HepG2 (cell line): Measurements from ENCODE around the gene ANXA2. TPM values are rescaled to one million over a fixed set of nuclear protein-coding genes. Genes with fewer than 3 reads are reported as not detected.

Experiments used
- ATAC-seq: fragments of 200-7000 bp; cut with Tn5 transposase; 3 replicates; pipeline ENCODE4 v1.9.1; 2020; ENCODE audit warnings: mild to moderate bottlenecking, moderate library complexity
- BruUV-seq: library from RNA; stranded (reverse); fragments of 400-500 nt; replicated peaks from 2 replicates; lab custom pipeline; 2021; lab: Mats Ljungman, UMichigan
- CTCF ChIA-PET: fragments of 300-600 bp; formaldehyde crosslinking; extraction: SDS; loops from one replicate; lab custom pipeline; 2021; ENCODE audit warnings: low total read pairs, inconsistent platforms, low intra/inter-chr PET ratio; lab: Yijun Ruan, JAX
- POLR2A ChIA-PET: fragments of 350-600 bp; sonication (Branson Sonifier 250); formaldehyde crosslinking; loops from one replicate; lab custom pipeline; 2020; ENCODE audit warnings: antibody characterized with exemption, inconsistent platforms; lab: Yijun Ruan, JAX
- DNase-seq: peaks from one replicate; pipeline ENCODE4 v3.0.0-alpha.2; 2015; ENCODE audit warnings: low spot score
- FAIRE-seq: peaks from 3 replicates; lab custom pipeline; 2011; peaks lifted over from hg19 to GRCh38; lab: Jason Lieb, UNC
- H2AFZ ChIP-seq: one replicate; pipeline ENCODE4 v1.6.1; 2011; ENCODE audit warnings: low read length, inconsistent platforms
- H3K27ac ChIP-seq: fragments of 300-600 bp; 3 replicates; pipeline ENCODE4 v1.8.0; 2011; ENCODE audit warnings: mixed run types, mild to moderate bottlenecking, mixed read lengths, low read length, inconsistent platforms; ENCODE audit not compliant: insufficient read depth; ENCODE audit errors: extremely low read length
- H3K27me3 ChIP-seq, 2 experiments: fragments of 200-600 bp in 1 of 2; 2 replicates in 1 of 2; 3 replicates in 1 of 2; pipeline versions ENCODE4 v1.6.0 to v1.8.0; 2011; ENCODE audit warnings: low read length in 2 of 2, mild to moderate bottlenecking in 2 of 2, moderate library complexity in 2 of 2, inconsistent platforms in 1 of 2; ENCODE audit not compliant: insufficient read depth in 2 of 2, control insufficient read depth in 1 of 2
- H3K36me3 ChIP-seq, 2 experiments: fragments of 200-600 bp in 1 of 2; replicated peaks in 1 of 2; 2 replicates in 1 of 2; 3 replicates in 1 of 2; pipeline versions ENCODE4 v1.5.1 to v1.8.0; 2011; ENCODE audit warnings: low read length in 2 of 2, inconsistent platforms in 1 of 2; ENCODE audit not compliant: insufficient read depth in 2 of 2, control insufficient read depth in 1 of 2
- H3K4me1 ChIP-seq: 2 replicates; pipeline ENCODE4 v1.5.1; 2012; ENCODE audit warnings: low read length, inconsistent platforms; ENCODE audit not compliant: insufficient read depth
- H3K4me2 ChIP-seq: 2 replicates; pipeline ENCODE4 v1.6.0; 2011; ENCODE audit warnings: low read depth, low read length, inconsistent platforms
- H3K4me3 ChIP-seq, 3 experiments: fragments of 200-600 bp in 1 of 3; sonication (generic), shearing (Covaris generic) in 1 of 3; replicated peaks in 1 of 3; 2 replicates each; pipeline ENCODE4 v1.5.1; 2011 to 2016; ENCODE audit warnings: low read length in 3 of 3, inconsistent platforms in 2 of 3, low read depth in 2 of 3, mild to moderate bottlenecking in 2 of 3, control low read depth in 1 of 3, mixed read lengths in 1 of 3; ENCODE audit not compliant: insufficient read depth in 1 of 3
- H3K79me2 ChIP-seq: one replicate; pipeline ENCODE4 v1.6.1; 2011; ENCODE audit warnings: low read length, inconsistent platforms; ENCODE audit not compliant: insufficient read depth
- H3K9ac ChIP-seq: 2 replicates; pipeline ENCODE4 v1.6.0; 2011; ENCODE audit warnings: mild to moderate bottlenecking, low read depth, low read length, inconsistent platforms; ENCODE audit not compliant: insufficient read depth
- H3K9me3 ChIP-seq: 2 replicates; pipeline ENCODE4 v1.5.1; 2012; ENCODE audit warnings: mild to moderate bottlenecking, low read length
- H4K20me1 ChIP-seq: 2 replicates; pipeline ENCODE4 v1.6.0; 2011; ENCODE audit warnings: inconsistent platforms, mild to moderate bottlenecking, low read length, moderate library complexity; ENCODE audit not compliant: insufficient read depth
- ELF1 ChIP-seq: sonication (generic); formaldehyde crosslinking; IDR thresholded peaks from 2 replicates; pipeline ENCODE4 v1.4.0; 2020; ENCODE audit warnings: missing genetic modification reagents
- GLI4 ChIP-seq: sonication (generic); formaldehyde crosslinking; IDR thresholded peaks from 2 replicates; pipeline ENCODE4 v1.5.1; 2020; ENCODE audit warnings: missing genetic modification reagents, mild to moderate bottlenecking, moderate library complexity, borderline replicate concordance
- HNF4G ChIP-seq, 2 experiments: sonication (generic) in 1 of 2; formaldehyde crosslinking in 1 of 2; IDR thresholded peaks; 2 replicates each; pipeline versions ENCODE4 v1.4.0 to v1.6.1; 2011 to 2020; ENCODE audit warnings: borderline replicate concordance in 2 of 2, low read depth in 2 of 2, mild to moderate bottlenecking in 2 of 2, low read length in 1 of 2, missing genetic modification reagents in 1 of 2, moderate library complexity in 1 of 2
- MLLT10 ChIP-seq: sonication (generic); formaldehyde crosslinking; IDR thresholded peaks from 2 replicates; pipeline ENCODE4 v1.4.0; 2020; ENCODE audit warnings: missing genetic modification reagents
- PRDM4 ChIP-seq: sonication (generic); formaldehyde crosslinking; IDR thresholded peaks from 2 replicates; pipeline ENCODE4 v1.9.0; 2021; ENCODE audit warnings: missing genetic modification reagents, borderline replicate concordance
- SAP130 ChIP-seq: IDR thresholded peaks from 2 replicates; pipeline ENCODE4 v1.6.1; 2016; ENCODE audit warnings: low read depth
- SMYD3 ChIP-seq: sonication (generic); formaldehyde crosslinking; IDR thresholded peaks from 2 replicates; pipeline ENCODE4 v1.8.1; 2023; ENCODE audit warnings: mild to moderate bottlenecking, missing genetic modification reagents
- SRSF4 ChIP-seq: fragments of 200-400 bp; formaldehyde crosslinking; IDR thresholded peaks from one replicate; pipeline ENCODE4 v1.6.1; 2018; ENCODE audit warnings: mild to moderate bottlenecking, low read depth, low read length, moderate library complexity; ENCODE audit not compliant: poor library complexity, severe bottlenecking
- ZNF720 ChIP-seq: sonication (generic); formaldehyde crosslinking; IDR thresholded peaks from 2 replicates; pipeline ENCODE4 v1.4.0; 2020; ENCODE audit warnings: missing genetic modification reagents
- ZNF83 ChIP-seq: sonication (generic); formaldehyde crosslinking; IDR thresholded peaks from 2 replicates; pipeline ENCODE4 v1.4.0; 2020; ENCODE audit warnings: missing genetic modification reagents, mild to moderate bottlenecking, borderline replicate concordance
- ZNF841 ChIP-seq: sonication (generic); formaldehyde crosslinking; IDR thresholded peaks from 2 replicates; pipeline ENCODE4 v1.8.1; 2023; ENCODE audit warnings: missing genetic modification reagents, borderline replicate concordance
- WGBS: methylation state at CpG from one replicate; pipeline ENCODE4 v1.1.6; 2017; ENCODE audit warnings: low lambda C conversion rate; 5-methylcytosine and 5-hydroxymethylcytosine counted together
- in situ Hi-C: cut with HindIII; loops from 2 replicates; pipeline ENCODE4 v1.10.0; 2017; ENCODE audit warnings: low pct_unique_long_range_greater_than_20kb; ENCODE audit not compliant: extremely low pct_ligation_motif_present
- intact Hi-C: fragments of 100-400 bp; cut with micrococcal nuclease; formaldehyde crosslinking; loops from one replicate; pipeline ENCODE4 v1.10.0; 2022; ENCODE audit not compliant: unreplicated experiment
- polyA plus RNA-seq, 8 experiments: library from polyadenylated mRNA; depleted of rRNA in 3 of 8; stranded (reverse) in 7 of 8; unstranded in 1 of 8; fragments of >200 nt; fragmentation: Illumina TruSeq in 4 of 8; extraction: Trizol in 4 of 8; gene quantifications; 2 replicates each; pipeline versions ENCODE4 v1.2.1 to v1.2.3, GENCODE V29; 2011 to 2016; ENCODE audit warnings: low read depth in 4 of 8, missing spikeins in 1 of 8, mixed read lengths in 1 of 8; ENCODE audit not compliant: insufficient read depth in 1 of 8
- total RNA-seq, 5 experiments: library from RNA; depleted of rRNA; stranded (reverse); fragments of >200 nt; fragmentation: Illumina TruSeq; extraction: Trizol; gene quantifications; 2 replicates each; pipeline ENCODE4 v1.2.3, GENCODE V29; 2016; ENCODE audit warnings: low read depth in 1 of 5
- TF ChIP-seq, protein P1 (sequence below): IDR thresholded peaks from 2 replicates; pipeline ENCODE4 v1.6.1; 2016

ANXA2 gene
- total and polyA plus RNA-seq, 2 of the 13 experiments (the other 11 are each of a cell fraction or from before 2014, with no cell fraction given), result 196 to 613 TPM

DNA sequence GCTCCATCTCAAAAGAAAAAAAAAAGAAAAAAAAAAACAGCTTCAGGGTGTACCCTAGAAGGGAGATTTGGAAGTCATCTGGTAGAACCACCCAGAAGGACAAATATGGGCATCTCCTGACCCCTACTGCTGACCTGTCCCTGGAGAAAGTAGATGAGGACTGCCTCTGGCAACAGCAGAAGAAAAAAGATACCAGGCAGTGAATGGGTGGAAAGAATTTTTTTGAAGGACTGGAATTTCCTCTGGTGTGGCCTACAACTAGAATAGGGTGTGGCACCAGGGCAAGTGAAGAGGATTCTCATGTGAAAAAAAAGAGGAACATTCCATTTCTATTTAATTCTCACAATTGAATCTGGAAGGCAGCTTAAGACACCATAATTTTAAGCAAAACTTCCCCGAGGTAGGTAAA, 3.1 kb downstream of the ANXA2 start:
- BruUV-seq, result no TSS peak
- DNase-seq (no peak), ATAC-seq (no peak), FAIRE-seq (no peak)
- Histone ChIP-seq H3K9me3 (no peaks in the 10 kb centered on the region), H3K4me1 (peaks cover 91% of the 10 kb centered on the region), H3K27ac (peak overlapping the region; percentile 96), H3K9ac (peak overlapping the region; percentile 79), H2AFZ (no peak overlapping the region), H3K27me3 (no peaks in the 10 kb centered on the region), H3K79me2 (peaks cover 72% of the 10 kb centered on the region), H4K20me1 (no peaks in the 10 kb centered on the region), H3K4me2 (no peak overlapping the region; the same call in 1 of the 2 replicates), H3K4me3 (no peak overlapping the region), H3K36me3 (peaks cover 1 to 17% of the 10 kb centered on the region in 2 experiments; a peak in 4 of 5 replicates)
- intact Hi-C loops (loop anchor here (5.0 kb wide), 2 partner anchors 48 to 83 kb away; partner anchors contain the start of gene ICE2), in situ Hi-C loops (no loop called here)
- CTCF ChIA-PET, result no interaction called here
- TF ChIP-seq SAP130 (CRISPR knock-in tag) (0 out of 2 replicates have a peak, but pooled peaks have one; percentile 2), SMYD3 (CRISPR knock-in tag) (no peak)
- 93% methylated on average over 1 of the region's 1 CpG for WGBS
- POLR2A ChIA-PET, result interaction anchor here (0.5 to 6.1 kb wide), 3 partner anchors 7 to 20 kb away, joined by 3 to 117 read pairs (median 37); no protein-coding TSS in a partner anchor

GRCh38 chr15:60392986-60393790, 4.6 kb downstream of the ANXA2 start:
- ATAC-seq (peak; percentile 96), FAIRE-seq (peak; percentile 98), DNase-seq (peak; percentile 99)
- peaks cover 89% of the 10 kb centered on the region for H3K4me1 ChIP-seq
- H3K27me3 ChIP-seq, result no peaks in the 10 kb centered on the region
- peak overlapping the region; percentile 79 for H3K9ac ChIP-seq
- peak overlapping the region; percentile 59 for H3K4me2 ChIP-seq
- peak overlapping the region; percentile 96 for H3K27ac ChIP-seq
- H3K4me3 ChIP-seq, result peak overlapping the region in 1 of 3 experiments; percentile 24; a peak in 1 of 6 replicates
- peaks cover 0 to 12% of the 10 kb centered on the region in 2 experiments; a peak in 4 of 5 replicates for H3K36me3 ChIP-seq
- peaks cover 74% of the 10 kb centered on the region for H3K79me2 ChIP-seq
- ChIA-PET POLR2A (interaction anchor here (0.9 to 6.1 kb wide), 9 partner anchors 9 to 84 kb away, joined by 3 to 117 read pairs (median 4); no protein-coding TSS in a partner anchor), CTCF (interaction anchor here (0.6 kb wide), 1 partner anchor 9 kb away, joined by 3 read pairs; no protein-coding TSS in a partner anchor)
- WGBS, result 35% methylated on average over 9 of the region's 9 CpGs
- H3K9me3 ChIP-seq, result no peaks in the 10 kb centered on the region
- in situ Hi-C loops, result no loop called here
- intact Hi-C loops, result loop anchor here (1.0 to 5.0 kb wide), 4 partner anchors 14 to 84 kb away; partner anchors contain the start of gene ICE2
- no peak overlapping the region for H2AFZ ChIP-seq
- H4K20me1 ChIP-seq, result no peaks in the 10 kb centered on the region
- TSS peak; percentile 74 for BruUV-seq
- TF ChIP-seq ZNF720 (CRISPR knock-in tag) (no peak), ZNF841 (CRISPR knock-in tag) (no peak), ELF1 (peak; percentile 24; the same call in 1 of the 2 replicates), MLLT10 (CRISPR knock-in tag) (no peak), SRSF4 (no peak), ZNF83 (CRISPR knock-in tag) (no peak), HNF4G (IDR thresholded peaks at IDR 0.05; ENCODE audit: borderline replicate concordance, low read depth, low read length) (peak; percentile 62; the same call in 1 of the 2 replicates), HNF4G (CRISPR knock-in tag; IDR thresholded peaks at IDR 0.05; ENCODE audit: borderline replicate concordance, low read depth) (peak; percentile 24; the same call in 1 of the 2 replicates), PRDM4 (CRISPR knock-in tag) (no peak), GLI4 (no peak)
- TF ChIP-seq, protein P1, sequence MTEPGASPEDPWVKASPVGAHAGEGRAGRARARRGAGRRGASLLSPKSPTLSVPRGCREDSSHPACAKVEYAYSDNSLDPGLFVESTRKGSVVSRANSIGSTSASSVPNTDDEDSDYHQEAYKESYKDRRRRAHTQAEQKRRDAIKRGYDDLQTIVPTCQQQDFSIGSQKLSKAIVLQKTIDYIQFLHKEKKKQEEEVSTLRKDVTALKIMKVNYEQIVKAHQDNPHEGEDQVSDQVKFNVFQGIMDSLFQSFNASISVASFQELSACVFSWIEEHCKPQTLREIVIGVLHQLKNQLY (CRISPR knock-in tag), result peak; percentile 52; the same call in 1 of the 2 replicates
